Testis (tissue), 2 donors: ENCODE measurements around the gene SMYD5.

Experiments
- CTCF ChIP-seq, 3 experiments: fragments of 450-650 bp in 2 of 3; fragments of 200-600 bp in 1 of 3; sonication (generic) in 1 of 3; IDR thresholded peaks; one replicate each; pipeline ENCODE4 v1.5.1; 2016 to 2019; ENCODE audit warnings: antibody characterized with exemption in 3 of 3, mild to moderate bottlenecking in 2 of 3, moderate library complexity in 1 of 3
- POLR2A ChIP-seq: fragments of 450-650 bp; IDR thresholded peaks from one replicate; pipeline ENCODE4 v1.6.1; 2017; ENCODE audit warnings: antibody characterized with exemption, mild to moderate bottlenecking, moderate library complexity

- TF ChIP-seq CTCF (IDR thresholded peaks at IDR 0.05) (no peak), POLR2A (no peak)
Observed at GRCh38 chr2:73255907-73256617, 42.0 kb downstream of the SMYD5 start.
